Esophagus squamous epithelium (tissue), 5 donors: ENCODE data around the gene RMND1. TPM values are rescaled to one million over a fixed set of nuclear protein-coding genes. Genes with fewer than 3 reads are reported as not detected.

ENCODE experiments used
- DNase-seq: peaks from one replicate; lab custom pipeline; 2025; lab: John Stamatoyannopoulos, UW
- H3K27ac ChIP-seq, 4 donors: fragments of 200-600 bp; sonication (generic); one replicate each; pipeline ENCODE4 v1.5.1; 2016 to 2019; ENCODE audit warnings: mild to moderate bottlenecking in 1 of 4
- H3K27me3 ChIP-seq, 4 donors: fragments of 200-600 bp; sonication (generic); 1 replicate in 3 of 4; 2 replicates in 1 of 4; pipeline versions ENCODE4 v1.5.1 to v1.6.0; 2017 to 2021; ENCODE audit warnings: antibody characterized with exemption in 1 of 4
- H3K36me3 ChIP-seq, 3 donors: fragments of 200-600 bp; sonication (generic); one replicate each; pipeline ENCODE4 v1.5.1; 2016 to 2019
- H3K4me1 ChIP-seq, 3 donors: fragments of 200-600 bp; sonication (generic); one replicate each; pipeline ENCODE4 v1.5.1; 2017 to 2019
- H3K4me3 ChIP-seq, 4 donors: fragments of 200-600 bp; sonication (generic); 1 replicate in 3 of 4; 2 replicates in 1 of 4; pipeline ENCODE4 v1.5.1; 2016 to 2019; ENCODE audit warnings: mild to moderate bottlenecking in 2 of 4, moderate library complexity in 1 of 4
- H3K9me3 ChIP-seq, 3 donors: fragments of 200-600 bp; sonication (generic); one replicate each; pipeline ENCODE4 v1.5.1; 2016 to 2019
- CTCF ChIP-seq, 6 experiments: fragments of 450-650 bp in 4 of 6; fragments of 200-600 bp in 2 of 6; sonication (generic) in 2 of 6; IDR thresholded peaks; one replicate each; pipeline ENCODE4 v1.5.1; 2016 to 2019; ENCODE audit warnings: antibody characterized with exemption in 6 of 6, mild to moderate bottlenecking in 4 of 6, moderate library complexity in 4 of 6
- POLR2A ChIP-seq, 4 donors: fragments of 450-650 bp; IDR thresholded peaks; one replicate each; pipeline ENCODE4 v1.6.1; 2017; ENCODE audit warnings: antibody characterized with exemption in 4 of 4, mild to moderate bottlenecking in 4 of 4, moderate library complexity in 3 of 4
- WGBS, 2 donors: methylation state at CpG; one replicate each; pipeline ENCODE4 v1.1.5; 2018; 5-methylcytosine and 5-hydroxymethylcytosine counted together
- intact Hi-C: fragments of 100-400 bp; cut with DNase I; formaldehyde crosslinking; loops from one replicate; pipeline ENCODE4 v1.15.0; 2022
- total RNA-seq, 4 donors: library from RNA; depleted of rRNA; stranded (reverse); fragments of >200 nt; gene quantifications; one replicate each; pipeline ENCODE4 v1.1.0, GENCODE V29; 2016
- donor health status: DM: yes; HTN: yes; CAD: no.

RMND1 gene
- total RNA-seq, 4 donors from 2014 or later, result 4.6 to 25.9 (median 15.3) TPM

DNA sequence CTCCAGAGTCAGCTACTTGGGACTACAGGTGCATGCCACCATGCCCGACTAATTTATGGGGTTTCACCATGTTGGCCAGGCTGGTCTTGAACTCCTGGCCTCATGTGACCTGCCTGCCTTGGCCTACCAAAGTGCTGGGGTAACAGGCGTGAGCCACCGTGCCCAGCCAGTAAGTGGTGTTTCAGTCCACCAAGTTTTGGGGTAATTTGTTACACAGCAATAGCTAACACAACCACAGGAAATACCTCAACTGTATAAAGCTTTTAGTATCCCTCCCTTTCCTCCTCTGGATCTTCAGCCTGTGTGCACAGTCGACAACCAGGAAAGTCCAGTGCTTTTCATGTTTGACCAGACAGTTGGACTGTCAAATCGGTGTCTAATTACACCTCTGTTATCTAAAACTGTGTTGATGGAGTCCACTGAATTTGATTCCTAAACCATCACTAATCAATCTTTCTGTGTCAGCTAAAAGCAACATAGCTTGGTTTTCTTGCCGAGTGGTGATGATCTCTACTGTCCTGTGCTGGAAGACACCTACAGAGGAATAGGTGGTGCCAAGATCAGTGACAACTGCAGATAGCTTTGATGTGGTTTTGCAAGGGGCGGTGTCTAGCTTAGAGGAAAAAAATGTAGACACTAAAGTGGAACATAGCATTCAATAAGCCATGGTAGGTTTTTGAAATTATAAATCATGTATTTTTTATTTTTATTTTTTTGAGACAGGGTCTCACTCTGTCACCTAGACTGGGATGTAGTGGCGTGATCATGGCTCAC lies 38.4 kb downstream of the RMND1 start:
- no peak overlapping the region for H3K27ac ChIP-seq
- no peaks in the 10 kb centered on the region for H3K4me1 ChIP-seq
- peaks cover 5 to 79% (median 11%) of the 10 kb centered on the region in 3 donors for H3K36me3 ChIP-seq
- 85 to 92% methylated on average over 7 to 8 of the region's 8 CpGs for WGBS, 2 donors
- TF ChIP-seq CTCF (IDR thresholded peaks at IDR 0.05) (no peak), POLR2A (IDR thresholded peaks at IDR 0.05) (no peak)
- H3K9me3 ChIP-seq, result no peaks in the 10 kb centered on the region
- DNase-seq, result no peak
- intact Hi-C loops, result no loop called here
- no peak overlapping the region for H3K4me3 ChIP-seq
- no peaks in the 10 kb centered on the region for H3K27me3 ChIP-seq

DNA sequence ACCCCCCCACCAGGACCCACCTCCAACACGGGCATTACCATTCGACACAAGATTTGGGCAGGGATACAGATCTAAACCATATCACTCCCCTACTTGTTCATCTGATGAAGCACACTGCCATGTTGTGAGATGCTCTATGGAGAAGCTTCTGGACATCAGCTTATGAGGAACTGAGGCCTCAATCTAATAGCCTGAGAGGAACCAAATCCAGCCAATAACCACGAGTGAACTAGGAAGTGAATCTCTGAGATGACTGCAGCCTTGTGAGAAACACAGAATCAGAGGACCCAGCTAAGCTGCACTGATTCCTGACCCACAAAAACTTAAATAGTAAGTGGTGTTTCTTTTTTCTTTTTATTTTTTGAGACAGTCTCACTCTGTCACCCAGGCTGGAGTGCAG lies 39.0 kb downstream of the RMND1 start:
- DNase-seq, result no peak
- Histone ChIP-seq H3K36me3 (peaks cover 5 to 79% (median 11%) of the 10 kb centered on the region in 3 donors), H3K9me3 (no peaks in the 10 kb centered on the region), H3K27ac (no peak overlapping the region), H3K27me3 (no peaks in the 10 kb centered on the region), H3K4me3 (no peak overlapping the region), H3K4me1 (no peaks in the 10 kb centered on the region)
- WGBS, 2 donors, result 85 to 87% methylated on average over 3 of the region's 3 CpGs
- intact Hi-C loops, result no loop called here
- TF ChIP-seq POLR2A (IDR thresholded peaks at IDR 0.05) (no peak), CTCF (IDR thresholded peaks at IDR 0.05) (no peak)

DNA sequence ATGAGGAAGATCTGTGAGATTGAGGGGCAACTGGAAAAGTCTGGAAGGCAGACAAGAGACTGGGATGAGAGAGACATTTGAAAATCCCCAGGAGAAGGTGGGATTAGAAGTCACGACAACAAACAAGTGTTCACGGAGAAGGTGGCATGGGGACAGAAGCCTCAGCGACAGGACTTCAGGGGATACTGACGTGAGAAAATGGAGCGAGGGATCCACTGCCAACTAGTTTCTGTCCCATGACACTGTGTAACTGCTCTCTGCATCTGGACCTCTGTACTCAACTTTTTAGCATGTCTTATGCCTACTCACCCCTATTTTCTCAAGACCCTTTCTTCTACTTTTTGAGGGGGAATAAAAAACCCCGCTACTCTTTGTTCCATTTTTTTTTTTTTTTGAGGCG lies 42.2 kb downstream of the RMND1 start:
- TF ChIP-seq POLR2A (IDR thresholded peaks at IDR 0.05) (no peak), CTCF (IDR thresholded peaks at IDR 0.05) (no peak)
- no peak for DNase-seq
- Histone ChIP-seq H3K4me1 (no peaks in the 10 kb centered on the region), H3K27ac (no peak overlapping the region), H3K4me3 (no peak overlapping the region), H3K9me3 (no peaks in the 10 kb centered on the region), H3K36me3 (peaks cover 8 to 73% (median 10%) of the 10 kb centered on the region in 3 donors), H3K27me3 (no peaks in the 10 kb centered on the region)
- intact Hi-C loops, result no loop called here
- 92 to 94% methylated on average over 7 of the region's 7 CpGs for whole genome bisulfite sequencing, 2 donors

GRCh38 chr6:151409260-151409659 lies 42.7 kb downstream of the RMND1 start:
- no peak for DNase-seq
- WGBS, 2 donors, result 89 to 90% methylated on average over 2 of the region's 2 CpGs
- H3K4me3 ChIP-seq, result no peak overlapping the region
- H3K27me3 ChIP-seq, result no peaks in the 10 kb centered on the region
- intact Hi-C loops, result no loop called here
- no peaks in the 10 kb centered on the region for H3K9me3 ChIP-seq
- no peak overlapping the region for H3K27ac ChIP-seq
- H3K36me3 ChIP-seq, result peaks cover 10 to 73% (median 12%) of the 10 kb centered on the region in 3 donors
- TF ChIP-seq CTCF (IDR thresholded peaks at IDR 0.05), result no peak
- no peak for TF ChIP-seq POLR2A (IDR thresholded peaks at IDR 0.05)
- no peaks in the 10 kb centered on the region for H3K4me1 ChIP-seq

DNA sequence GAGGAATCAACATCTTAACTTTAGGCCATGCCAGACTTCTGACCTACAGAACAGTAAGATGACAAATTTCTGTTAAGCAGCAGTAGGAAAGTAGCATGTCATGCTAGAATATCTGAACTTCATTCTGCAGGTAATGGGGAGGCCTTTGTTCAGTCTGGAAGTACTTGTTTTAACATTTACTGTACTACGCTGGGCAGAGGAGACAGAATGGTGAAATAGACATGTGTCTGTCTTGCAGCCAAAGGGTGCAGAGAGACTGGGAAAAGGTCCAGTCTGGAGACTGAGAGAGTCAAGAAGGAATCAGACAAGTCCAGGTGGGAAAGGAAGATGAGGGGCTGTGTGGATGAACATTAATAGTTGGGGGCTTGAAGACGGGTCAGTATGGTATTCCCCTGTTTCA lies 43.1 kb downstream of the RMND1 start:
- intact Hi-C loops, result no loop called here
- Histone ChIP-seq H3K27ac (no peak overlapping the region), H3K27me3 (no peaks in the 10 kb centered on the region), H3K9me3 (no peaks in the 10 kb centered on the region), H3K4me1 (no peaks in the 10 kb centered on the region), H3K36me3 (peaks cover 10 to 73% (median 13%) of the 10 kb centered on the region in 3 donors), H3K4me3 (no peak overlapping the region)
- 84% methylated on average over 2 of the region's 2 CpGs for WGBS, 2 donors
- DNase-seq, result no peak
- TF ChIP-seq CTCF (IDR thresholded peaks at IDR 0.05) (no peak), POLR2A (IDR thresholded peaks at IDR 0.05) (no peak)
